Parathyroid adenoma (tissue), 2 donors: ENCODE measurements around the gene CCDC3.

Experiments used
- H2AFZ ChIP-seq: fragments of 300-600 bp; sonication (generic); one replicate; pipeline ENCODE4 v1.7.0; 2017; ENCODE audit warnings: antibody characterized with exemption, mild to moderate bottlenecking
- H3K27ac ChIP-seq: fragments of 300-600 bp; sonication (generic); one replicate; pipeline ENCODE4 v1.7.0; 2017
- H3K27me3 ChIP-seq: fragments of 300-600 bp; sonication (generic); one replicate; pipeline ENCODE4 v1.7.0; 2017; ENCODE audit warnings: low read length; ENCODE audit not compliant: control insufficient read depth, insufficient read depth
- H3K36me3 ChIP-seq: fragments of 300-600 bp; sonication (generic); one replicate; pipeline ENCODE4 v1.7.0; 2017; ENCODE audit warnings: low read length; ENCODE audit not compliant: control insufficient read depth, insufficient read depth
- H3K4me1 ChIP-seq: fragments of 300-600 bp; sonication (generic); one replicate; pipeline ENCODE4 v1.7.0; 2017; ENCODE audit warnings: control low read depth
- H3K4me2 ChIP-seq: fragments of 300-600 bp; sonication (generic); one replicate; pipeline ENCODE4 v1.7.0; 2017; ENCODE audit warnings: low read length
- H3K4me3 ChIP-seq: fragments of 300-600 bp; sonication (generic); one replicate; pipeline ENCODE4 v1.7.0; 2017; ENCODE audit warnings: low read depth, low read length
- H3K79me2 ChIP-seq: fragments of 300-600 bp; sonication (generic); one replicate; pipeline ENCODE4 v1.7.0; 2017; ENCODE audit warnings: control low read depth
- H3K9ac ChIP-seq: fragments of 300-600 bp; sonication (generic); one replicate; pipeline ENCODE4 v1.7.0; 2017; ENCODE audit warnings: mild to moderate bottlenecking
- H3K9me3 ChIP-seq: fragments of 300-600 bp; sonication (generic); one replicate; pipeline ENCODE4 v1.7.0; 2017; ENCODE audit warnings: low read length; ENCODE audit not compliant: control insufficient read depth
- TF ChIP-seq, protein P1 (sequence below): fragments of 300-600 bp; sonication (generic); IDR thresholded peaks from one replicate; pipeline ENCODE4 v1.7.0; 2017; ENCODE audit warnings: antibody characterized with exemption, mild to moderate bottlenecking
- donor health status: primary hyperparathyroidism.

Gene CCDC3

DNA sequence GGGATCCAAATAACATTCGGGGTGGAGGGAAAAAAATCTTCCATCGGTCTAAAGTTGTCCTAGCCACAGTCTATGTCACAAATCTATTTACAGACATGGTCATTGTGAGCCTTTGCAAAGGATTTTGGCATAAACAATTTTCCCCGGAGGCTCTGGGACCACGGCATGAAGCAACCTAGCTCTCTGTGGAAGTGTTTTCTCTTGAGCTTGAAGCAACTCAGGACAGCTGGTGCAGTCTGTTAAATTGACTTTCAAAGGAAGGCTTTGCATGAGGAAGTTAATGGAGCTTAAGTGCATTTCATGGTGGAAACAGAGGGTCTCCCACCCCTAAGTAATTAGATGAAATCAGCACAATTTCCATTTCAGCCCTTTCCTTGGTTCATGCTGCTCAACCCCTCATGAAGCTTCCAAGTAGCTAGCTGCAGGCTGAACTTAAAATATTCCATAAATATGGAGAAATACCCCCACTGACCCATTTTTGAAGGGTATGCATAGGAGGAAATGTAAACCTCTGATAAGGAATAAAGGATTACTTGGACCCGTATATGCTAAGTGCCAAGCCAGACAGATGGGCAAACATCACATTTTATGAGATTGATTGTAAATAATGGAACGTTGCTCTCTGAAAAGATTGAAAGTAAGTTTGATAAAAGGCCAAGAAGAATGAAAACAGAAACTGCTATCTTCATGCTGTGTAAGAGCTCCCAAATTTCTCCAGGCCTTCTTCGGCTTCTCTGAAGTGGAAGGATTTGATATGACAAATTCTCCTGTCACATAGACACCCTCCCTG is 39.9 kb downstream of the CCDC3 start:
- H3K27ac ChIP-seq: no peak overlapping the region
- H3K4me2 ChIP-seq: no peak overlapping the region
- TF ChIP-seq, protein P1, sequence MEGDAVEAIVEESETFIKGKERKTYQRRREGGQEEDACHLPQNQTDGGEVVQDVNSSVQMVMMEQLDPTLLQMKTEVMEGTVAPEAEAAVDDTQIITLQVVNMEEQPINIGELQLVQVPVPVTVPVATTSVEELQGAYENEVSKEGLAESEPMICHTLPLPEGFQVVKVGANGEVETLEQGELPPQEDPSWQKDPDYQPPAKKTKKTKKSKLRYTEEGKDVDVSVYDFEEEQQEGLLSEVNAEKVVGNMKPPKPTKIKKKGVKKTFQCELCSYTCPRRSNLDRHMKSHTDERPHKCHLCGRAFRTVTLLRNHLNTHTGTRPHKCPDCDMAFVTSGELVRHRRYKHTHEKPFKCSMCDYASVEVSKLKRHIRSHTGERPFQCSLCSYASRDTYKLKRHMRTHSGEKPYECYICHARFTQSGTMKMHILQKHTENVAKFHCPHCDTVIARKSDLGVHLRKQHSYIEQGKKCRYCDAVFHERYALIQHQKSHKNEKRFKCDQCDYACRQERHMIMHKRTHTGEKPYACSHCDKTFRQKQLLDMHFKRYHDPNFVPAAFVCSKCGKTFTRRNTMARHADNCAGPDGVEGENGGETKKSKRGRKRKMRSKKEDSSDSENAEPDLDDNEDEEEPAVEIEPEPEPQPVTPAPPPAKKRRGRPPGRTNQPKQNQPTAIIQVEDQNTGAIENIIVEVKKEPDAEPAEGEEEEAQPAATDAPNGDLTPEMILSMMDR: no peak
- no peaks in the 10 kb centered on the region for H3K9me3 ChIP-seq
- no peaks in the 10 kb centered on the region for H3K4me1 ChIP-seq
- no peak overlapping the region for H2AFZ ChIP-seq
- no peak overlapping the region for H3K9ac ChIP-seq
- H3K36me3 ChIP-seq: no peaks in the 10 kb centered on the region
- H3K27me3 ChIP-seq: no peaks in the 10 kb centered on the region
- no peaks in the 10 kb centered on the region for H3K79me2 ChIP-seq
- no peak overlapping the region for H3K4me3 ChIP-seq

GRCh38 chr10:12960941-12961340 is 40.6 kb downstream of the CCDC3 start:
- H3K4me2 ChIP-seq: no peak overlapping the region
- H3K27ac ChIP-seq: no peak overlapping the region
- no peak overlapping the region for H3K9ac ChIP-seq
- no peaks in the 10 kb centered on the region for H3K79me2 ChIP-seq
- H3K4me1 ChIP-seq: no peaks in the 10 kb centered on the region
- H3K36me3 ChIP-seq: no peaks in the 10 kb centered on the region
- no peaks in the 10 kb centered on the region for H3K27me3 ChIP-seq
- H3K9me3 ChIP-seq: no peaks in the 10 kb centered on the region
- TF ChIP-seq, protein P1: no peak
- H3K4me3 ChIP-seq: no peak overlapping the region
- no peak overlapping the region for H2AFZ ChIP-seq

DNA sequence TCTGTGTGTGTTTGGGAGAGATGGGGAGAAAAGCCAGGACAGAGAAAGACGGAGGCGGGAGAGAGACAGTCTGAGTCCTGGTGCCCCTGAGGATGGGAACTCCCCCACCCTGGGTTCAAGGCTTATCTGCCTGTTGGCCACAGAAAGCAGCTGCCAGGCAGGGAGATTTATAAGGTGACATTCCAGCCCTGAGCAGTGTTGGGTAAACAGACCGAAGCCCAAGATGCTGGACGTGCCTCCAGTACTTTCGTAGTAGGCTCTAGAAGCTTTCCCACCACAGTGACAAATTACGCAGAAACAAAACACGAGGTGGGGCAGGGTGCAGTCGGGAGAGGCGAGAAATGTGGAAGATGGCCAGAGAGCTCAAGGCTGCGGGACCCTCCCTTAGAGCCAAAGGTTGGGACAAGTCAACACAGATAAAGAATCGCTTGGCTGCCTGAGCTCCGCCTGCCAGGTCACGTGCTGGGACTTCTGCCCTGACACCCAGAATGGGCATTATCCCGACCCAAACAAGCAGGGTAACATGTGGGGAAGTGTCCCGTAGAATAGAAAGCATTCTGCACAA is 41.1 kb downstream of the CCDC3 start:
- H3K9ac ChIP-seq: no peak overlapping the region
- H3K4me2 ChIP-seq: no peak overlapping the region
- no peak overlapping the region for H3K4me3 ChIP-seq
- H3K27ac ChIP-seq: no peak overlapping the region
- H3K4me1 ChIP-seq: no peaks in the 10 kb centered on the region
- H3K79me2 ChIP-seq: no peaks in the 10 kb centered on the region
- H2AFZ ChIP-seq: no peak overlapping the region
- no peaks in the 10 kb centered on the region for H3K9me3 ChIP-seq
- TF ChIP-seq, protein P1: no peak
- no peaks in the 10 kb centered on the region for H3K27me3 ChIP-seq
- H3K36me3 ChIP-seq: no peaks in the 10 kb centered on the region

DNA sequence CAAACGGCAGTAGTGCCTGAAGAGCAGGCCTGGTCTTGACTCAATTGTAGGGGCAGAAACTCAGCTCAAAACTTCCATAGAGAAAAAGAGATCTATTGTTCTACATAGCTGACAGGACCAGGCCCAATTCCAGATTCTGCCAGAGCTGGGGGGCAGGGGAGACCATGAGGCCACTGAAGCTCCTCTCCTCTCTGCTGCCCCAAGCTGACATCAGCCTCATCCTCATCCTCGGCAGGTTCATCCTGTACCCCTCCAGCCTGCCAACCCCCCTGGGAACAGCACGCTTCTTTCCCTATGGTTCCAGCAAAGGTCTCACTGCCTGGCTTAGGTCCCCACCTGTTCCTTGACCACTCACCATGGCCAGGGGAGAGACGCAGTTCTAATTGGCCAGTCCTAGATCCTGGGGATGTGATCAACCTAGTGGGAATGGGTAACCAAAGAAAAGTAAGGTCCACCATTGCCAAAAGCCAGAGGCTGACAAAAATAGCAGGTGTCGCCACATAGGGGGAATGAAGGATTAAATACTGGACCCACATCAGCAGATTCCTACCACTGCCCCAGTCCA is 42.9 kb downstream of the CCDC3 start:
- no peak overlapping the region for H3K4me3 ChIP-seq
- no peak overlapping the region for H2AFZ ChIP-seq
- no peak overlapping the region for H3K4me2 ChIP-seq
- no peaks in the 10 kb centered on the region for H3K27me3 ChIP-seq
- TF ChIP-seq, protein P1: no peak
- no peaks in the 10 kb centered on the region for H3K9me3 ChIP-seq
- H3K4me1 ChIP-seq: no peaks in the 10 kb centered on the region
- H3K9ac ChIP-seq: no peak overlapping the region
- no peaks in the 10 kb centered on the region for H3K79me2 ChIP-seq
- no peak overlapping the region for H3K27ac ChIP-seq
- no peaks in the 10 kb centered on the region for H3K36me3 ChIP-seq
